NCI-H2081 (cell line): Measurements from ENCODE around the gene RPL22L1.
"Not testable (repeated sequence)": the region's sequence is repeated elsewhere in the genome, so short reads cannot be mapped to it uniquely, and the experiment has no call there.

Experiments used
- DNase-seq, 2 experiments: peaks; one replicate each; lab custom pipeline; 2025; lab: John Stamatoyannopoulos, UW

RPL22L1 gene

GRCh38 chr3:170829546-170830272 is 40.3 kb downstream of the RPL22L1 start:
- no peak for DNase-seq

GRCh38 chr3:170826047-170826446 is 43.9 kb downstream of the RPL22L1 start:
- no peak for DNase-seq

- not testable (repeated sequence) for DNase-seq
Observed at GRCh38 chr3:170823562-170823961, 46.4 kb downstream of the RPL22L1 start.

GRCh38 chr3:170818325-170818724 is 51.7 kb downstream of the RPL22L1 start:
- DNase-seq: not testable (repeated sequence)

GRCh38 chr3:170817471-170817870 is 52.5 kb downstream of the RPL22L1 start:
- DNase-seq: not testable (repeated sequence)

- no peak for DNase-seq
Observed at GRCh38 chr3:170816841-170817240, 53.2 kb downstream of the RPL22L1 start.

- no peak for DNase-seq
Observed at GRCh38 chr3:170816341-170816740, 53.7 kb downstream of the RPL22L1 start.

GRCh38 chr3:170815936-170816335 is 54.1 kb downstream of the RPL22L1 start:
- DNase-seq: no peak

- peak; percentile 70 to 85 for DNase-seq
Observed at GRCh38 chr3:170815340-170815739, 54.7 kb downstream of the RPL22L1 start.
